Liver (tissue), 9 donors: ENCODE measurements around the gene SLC7A10. TPM values are rescaled to one million over a fixed set of nuclear protein-coding genes. Genes with fewer than 3 reads are reported as not detected.

ENCODE experiments used
- DNase-seq: peaks from one replicate; pipeline ENCODE4 v3.0.0-alpha.2; 2017; ENCODE audit warnings: low spot score
- H3K27ac ChIP-seq, 2 donors: one replicate each; pipeline ENCODE4 v1.7.0; 2013; ENCODE audit warnings: inconsistent platforms in 2 of 2, low read length in 2 of 2, control low read depth in 1 of 2, low read depth in 1 of 2, mild to moderate bottlenecking in 1 of 2
- H3K27me3 ChIP-seq, 4 donors: one replicate each; pipeline versions ENCODE4 v1.6.1 to v1.7.0; 2013; ENCODE audit warnings: low read length in 3 of 4, inconsistent platforms in 1 of 4, mild to moderate bottlenecking in 1 of 4, moderate library complexity in 1 of 4; ENCODE audit not compliant: control insufficient read depth in 4 of 4, insufficient read depth in 4 of 4
- H3K36me3 ChIP-seq, 4 donors: one replicate each; pipeline versions ENCODE4 v1.6.1 to v1.7.0; 2013; ENCODE audit warnings: low read length in 3 of 4, mild to moderate bottlenecking in 3 of 4, low read depth in 1 of 4, moderate library complexity in 1 of 4; ENCODE audit not compliant: control insufficient read depth in 4 of 4, insufficient read depth in 3 of 4
- H3K4me1 ChIP-seq, 4 donors: one replicate each; pipeline versions ENCODE4 v1.6.1 to v1.7.0; 2013; ENCODE audit warnings: low read length in 3 of 4, mild to moderate bottlenecking in 3 of 4, moderate library complexity in 1 of 4; ENCODE audit not compliant: control insufficient read depth in 4 of 4, insufficient read depth in 4 of 4
- H3K4me3 ChIP-seq, 3 donors: one replicate each; pipeline versions ENCODE4 v1.6.1 to v1.7.0; 2013; ENCODE audit warnings: low read length in 3 of 3, control low read depth in 1 of 3, low read depth in 1 of 3, mild to moderate bottlenecking in 1 of 3
- H3K9ac ChIP-seq, 2 donors: one replicate each; pipeline ENCODE4 v1.7.0; 2013; ENCODE audit warnings: low read length in 2 of 2, mild to moderate bottlenecking in 2 of 2, moderate library complexity in 2 of 2, control low read depth in 1 of 2, low read depth in 1 of 2
- H3K9me3 ChIP-seq, 4 donors: one replicate each; pipeline versions ENCODE4 v1.6.1 to v1.7.0; 2013; ENCODE audit warnings: low read length in 3 of 4; ENCODE audit not compliant: control insufficient read depth in 4 of 4
- EGR1 ChIP-seq, 2 donors: IDR thresholded peaks; 2 replicates each; pipeline ENCODE4 v1.6.1; 2016 to 2018; ENCODE audit warnings: antibody characterized with exemption in 2 of 2, low read depth in 2 of 2
- FOXA1 ChIP-seq: IDR thresholded peaks from 2 replicates; pipeline ENCODE4 v1.6.1; 2016; ENCODE audit warnings: antibody characterized with exemption
- FOXA2 ChIP-seq: IDR thresholded peaks from 2 replicates; pipeline ENCODE4 v1.6.1; 2016; ENCODE audit warnings: antibody characterized with exemption
- GABPA ChIP-seq, 2 donors: IDR thresholded peaks in 1 of 2; conservative IDR thresholded peaks in 1 of 2; 2 replicates each; pipeline ENCODE4 v1.6.1; 2016; ENCODE audit warnings: antibody characterized with exemption in 2 of 2, mild to moderate bottlenecking in 1 of 2, moderate library complexity in 1 of 2
- HNF4A ChIP-seq, 2 donors: conservative IDR thresholded peaks; 2 replicates each; pipeline ENCODE4 v1.6.1; 2016; ENCODE audit warnings: antibody characterized with exemption in 2 of 2, mild to moderate bottlenecking in 2 of 2
- HNF4G ChIP-seq: IDR thresholded peaks from 2 replicates; pipeline ENCODE4 v1.6.1; 2016; ENCODE audit warnings: antibody characterized with exemption
- JUND ChIP-seq, 2 donors: IDR thresholded peaks; 2 replicates each; pipeline ENCODE4 v1.6.1; 2016; ENCODE audit warnings: antibody characterized with exemption in 2 of 2
- NR2F2 ChIP-seq: IDR thresholded peaks from 2 replicates; pipeline ENCODE4 v1.6.1; 2016; ENCODE audit warnings: antibody characterized with exemption
- RAD21 ChIP-seq, 2 donors: IDR thresholded peaks; 2 replicates each; pipeline ENCODE4 v1.6.1; 2016; ENCODE audit warnings: antibody characterized with exemption in 2 of 2, mild to moderate bottlenecking in 2 of 2
- RXRA ChIP-seq, 2 donors: IDR thresholded peaks; 2 replicates each; pipeline ENCODE4 v1.6.1; 2017 to 2018; ENCODE audit warnings: antibody characterized with exemption in 2 of 2, mild to moderate bottlenecking in 1 of 2
- SP1 ChIP-seq: IDR thresholded peaks from 2 replicates; pipeline ENCODE4 v1.6.1; 2018; ENCODE audit warnings: antibody characterized with exemption, mild to moderate bottlenecking
- TAF1 ChIP-seq: conservative IDR thresholded peaks from 2 replicates; pipeline ENCODE4 v1.6.1; 2016; ENCODE audit warnings: antibody characterized with exemption, mild to moderate bottlenecking
- YY1 ChIP-seq: IDR thresholded peaks from 2 replicates; pipeline ENCODE4 v1.6.1; 2016; ENCODE audit warnings: antibody characterized with exemption, mild to moderate bottlenecking
- WGBS: extraction: QIAGEN DNeasy Blood & Tissue Kit; methylation state at CpG from one replicate; pipeline ENCODE4 v1.1.7; 2013; 5-methylcytosine and 5-hydroxymethylcytosine counted together
- polyA plus RNA-seq, 2 donors: library from polyadenylated mRNA; stranded (reverse) in 1 of 2; unstranded in 1 of 2; fragments of 200-250 nt in 1 of 2; fragments of >200 nt in 1 of 2; fragmentation: Nextera tagmentation in 1 of 2; extraction: Ambion mirVana in 1 of 2; gene quantifications; one replicate each; pipeline versions ENCODE4 v1.2.1 to v1.2.3, GENCODE V29; 2013 to 2015
- total RNA-seq, 2 donors: library from RNA; depleted of rRNA; stranded (reverse); fragments of >200 nt; gene quantifications; one replicate each; pipeline ENCODE4 v1.2.3, GENCODE V29; 2014
- TF ChIP-seq, protein P1 (sequence below): fragments of 150-350 bp; IDR thresholded peaks from 2 replicates; pipeline ENCODE4 v1.5.1; 2017; ENCODE audit warnings: improper control_type of control experiment, low read depth, low read length; ENCODE audit not compliant: missing input control
- TF ChIP-seq, protein P2 (sequence below): IDR thresholded peaks from 2 replicates; pipeline ENCODE4 v1.6.1; 2016; ENCODE audit warnings: antibody characterized with exemption
- TF ChIP-seq, protein P3 (sequence below): IDR thresholded peaks from 2 replicates; pipeline ENCODE4 v1.6.1; 2016; ENCODE audit warnings: antibody characterized with exemption
- TF ChIP-seq, protein P4 (sequence below): IDR thresholded peaks from 2 replicates; pipeline ENCODE4 v1.6.1; 2016; ENCODE audit warnings: antibody characterized with exemption
- TF ChIP-seq, protein P5 (sequence below): IDR thresholded peaks from 2 replicates; pipeline ENCODE4 v1.6.1; 2016; ENCODE audit warnings: antibody characterized with exemption, mild to moderate bottlenecking
- donor health status: healthy.
- donor health status: healthy.
- donor health status: healthy.
- donor health status: healthy.
- donor health status: healthy.

Gene SLC7A10
- total and polyA plus RNA-seq, 4 donors = not detected

DNA sequence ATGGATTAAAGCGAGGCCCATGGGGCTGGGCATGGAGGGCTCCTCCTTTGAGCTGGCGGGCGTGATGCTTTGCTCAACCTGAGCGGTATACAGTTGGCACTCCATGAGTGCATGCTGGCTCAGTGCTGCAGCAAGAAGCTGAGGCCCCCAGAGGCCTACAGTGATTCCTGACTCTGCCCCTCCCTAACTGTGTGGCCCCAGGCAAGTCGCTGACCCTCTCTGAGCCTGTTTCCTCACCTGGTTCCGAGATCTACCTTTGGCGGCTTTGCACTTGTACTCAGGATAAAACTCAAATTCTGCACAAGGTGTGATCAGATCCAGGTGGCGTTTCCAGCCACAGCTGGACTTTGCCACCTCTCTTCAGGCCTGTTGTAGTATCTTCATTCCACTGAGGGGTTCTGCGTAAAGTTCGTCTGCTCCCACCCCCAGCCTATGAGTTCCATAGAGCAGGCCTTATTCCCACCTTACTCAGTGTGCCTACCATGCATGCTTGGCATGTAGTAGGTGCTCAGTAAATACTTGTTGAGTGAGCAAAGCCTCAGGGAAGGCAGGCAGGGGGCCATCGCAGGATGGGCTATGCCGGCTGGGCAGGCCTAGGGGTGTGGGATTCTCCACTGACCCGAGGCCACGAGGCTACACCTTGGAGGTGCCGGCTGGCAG lies 23.6 kb downstream of the SLC7A10 start:
- H3K9me3 ChIP-seq = no peaks in the 10 kb centered on the region
- no peak for TF ChIP-seq RAD21 (IDR thresholded peaks at IDR 0.05)
- TF ChIP-seq GABPA (IDR thresholded peaks at IDR 0.05 in 1 of 2, conservative IDR thresholded peaks at IDR 0.05 in 1 of 2) = no peak
- TF ChIP-seq FOXA1 = no peak
- peaks cover 0 to 4% (median 0%) of the 10 kb centered on the region in 4 donors for H3K4me1 ChIP-seq
- H3K4me3 ChIP-seq = no peak overlapping the region
- H3K27ac ChIP-seq = no peak overlapping the region
- WGBS = 96% methylated on average over 15 of the region's 15 CpGs
- no peak overlapping the region for H3K9ac ChIP-seq
- peaks cover 3 to 46% (median 11%) of the 10 kb centered on the region in 4 donors for H3K36me3 ChIP-seq
- DNase-seq = no peak
- no peaks in the 10 kb centered on the region for H3K27me3 ChIP-seq

DNA sequence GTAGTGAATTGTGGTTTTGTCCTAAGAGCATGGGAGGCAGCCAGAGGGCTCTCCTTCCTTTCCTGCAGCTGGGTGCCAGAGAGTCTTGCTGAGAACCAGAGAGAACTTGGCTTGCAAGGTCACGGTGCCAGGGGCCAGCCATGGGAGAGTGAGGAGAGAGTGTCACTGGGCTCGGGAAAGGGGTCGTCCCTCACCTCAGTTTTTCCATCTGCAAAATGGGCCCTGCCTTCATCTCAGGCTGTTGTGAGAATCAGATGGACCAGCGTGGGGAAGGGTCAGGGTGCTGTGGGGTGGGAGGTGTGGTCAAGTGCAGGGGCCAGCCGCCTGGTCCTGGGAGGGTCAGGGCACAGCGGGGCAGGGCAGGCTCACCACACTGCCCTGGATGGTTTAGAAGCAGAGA lies 24.2 kb downstream of the SLC7A10 start:
- Histone ChIP-seq H3K36me3 (peaks cover 3 to 49% (median 14%) of the 10 kb centered on the region in 4 donors), H3K27ac (no peak overlapping the region), H3K4me3 (no peak overlapping the region), H3K4me1 (no peaks in the 10 kb centered on the region), H3K9me3 (no peaks in the 10 kb centered on the region), H3K9ac (no peak overlapping the region), H3K27me3 (no peaks in the 10 kb centered on the region)
- TF ChIP-seq, protein P1, sequence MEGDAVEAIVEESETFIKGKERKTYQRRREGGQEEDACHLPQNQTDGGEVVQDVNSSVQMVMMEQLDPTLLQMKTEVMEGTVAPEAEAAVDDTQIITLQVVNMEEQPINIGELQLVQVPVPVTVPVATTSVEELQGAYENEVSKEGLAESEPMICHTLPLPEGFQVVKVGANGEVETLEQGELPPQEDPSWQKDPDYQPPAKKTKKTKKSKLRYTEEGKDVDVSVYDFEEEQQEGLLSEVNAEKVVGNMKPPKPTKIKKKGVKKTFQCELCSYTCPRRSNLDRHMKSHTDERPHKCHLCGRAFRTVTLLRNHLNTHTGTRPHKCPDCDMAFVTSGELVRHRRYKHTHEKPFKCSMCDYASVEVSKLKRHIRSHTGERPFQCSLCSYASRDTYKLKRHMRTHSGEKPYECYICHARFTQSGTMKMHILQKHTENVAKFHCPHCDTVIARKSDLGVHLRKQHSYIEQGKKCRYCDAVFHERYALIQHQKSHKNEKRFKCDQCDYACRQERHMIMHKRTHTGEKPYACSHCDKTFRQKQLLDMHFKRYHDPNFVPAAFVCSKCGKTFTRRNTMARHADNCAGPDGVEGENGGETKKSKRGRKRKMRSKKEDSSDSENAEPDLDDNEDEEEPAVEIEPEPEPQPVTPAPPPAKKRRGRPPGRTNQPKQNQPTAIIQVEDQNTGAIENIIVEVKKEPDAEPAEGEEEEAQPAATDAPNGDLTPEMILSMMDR = no peak
- TF ChIP-seq YY1 = no peak
- TF ChIP-seq SP1 = no peak
- TF ChIP-seq, protein P2, sequence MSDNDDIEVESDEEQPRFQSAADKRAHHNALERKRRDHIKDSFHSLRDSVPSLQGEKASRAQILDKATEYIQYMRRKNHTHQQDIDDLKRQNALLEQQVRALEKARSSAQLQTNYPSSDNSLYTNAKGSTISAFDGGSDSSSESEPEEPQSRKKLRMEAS = no peak
- TF ChIP-seq EGR1 (IDR thresholded peaks at IDR 0.05; ENCODE audit: low read depth in 2 of 2) = no peak
- TF ChIP-seq, protein P3, sequence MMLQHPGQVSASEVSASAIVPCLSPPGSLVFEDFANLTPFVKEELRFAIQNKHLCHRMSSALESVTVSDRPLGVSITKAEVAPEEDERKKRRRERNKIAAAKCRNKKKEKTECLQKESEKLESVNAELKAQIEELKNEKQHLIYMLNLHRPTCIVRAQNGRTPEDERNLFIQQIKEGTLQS = no peak
- TF ChIP-seq RXRA (IDR thresholded peaks at IDR 0.05) = no peak
- no peak for TF ChIP-seq FOXA1
- no peak for TF ChIP-seq FOXA2
- no peak for TF ChIP-seq HNF4A (conservative IDR thresholded peaks at IDR 0.05)
- TF ChIP-seq GABPA (IDR thresholded peaks at IDR 0.05 in 1 of 2, conservative IDR thresholded peaks at IDR 0.05 in 1 of 2) = no peak
- TF ChIP-seq, protein P4, sequence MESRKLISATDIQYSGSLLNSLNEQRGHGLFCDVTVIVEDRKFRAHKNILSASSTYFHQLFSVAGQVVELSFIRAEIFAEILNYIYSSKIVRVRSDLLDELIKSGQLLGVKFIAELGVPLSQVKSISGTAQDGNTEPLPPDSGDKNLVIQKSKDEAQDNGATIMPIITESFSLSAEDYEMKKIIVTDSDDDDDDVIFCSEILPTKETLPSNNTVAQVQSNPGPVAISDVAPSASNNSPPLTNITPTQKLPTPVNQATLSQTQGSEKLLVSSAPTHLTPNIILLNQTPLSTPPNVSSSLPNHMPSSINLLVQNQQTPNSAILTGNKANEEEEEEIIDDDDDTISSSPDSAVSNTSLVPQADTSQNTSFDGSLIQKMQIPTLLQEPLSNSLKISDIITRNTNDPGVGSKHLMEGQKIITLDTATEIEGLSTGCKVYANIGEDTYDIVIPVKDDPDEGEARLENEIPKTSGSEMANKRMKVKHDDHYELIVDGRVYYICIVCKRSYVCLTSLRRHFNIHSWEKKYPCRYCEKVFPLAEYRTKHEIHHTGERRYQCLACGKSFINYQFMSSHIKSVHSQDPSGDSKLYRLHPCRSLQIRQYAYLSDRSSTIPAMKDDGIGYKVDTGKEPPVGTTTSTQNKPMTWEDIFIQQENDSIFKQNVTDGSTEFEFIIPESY = no peak
- TF ChIP-seq TAF1 = no peak
- no peak for TF ChIP-seq JUND (IDR thresholded peaks at IDR 0.05)
- no peak for TF ChIP-seq NR2F2
- TF ChIP-seq RAD21 (IDR thresholded peaks at IDR 0.05) = no peak
- TF ChIP-seq, protein P5, sequence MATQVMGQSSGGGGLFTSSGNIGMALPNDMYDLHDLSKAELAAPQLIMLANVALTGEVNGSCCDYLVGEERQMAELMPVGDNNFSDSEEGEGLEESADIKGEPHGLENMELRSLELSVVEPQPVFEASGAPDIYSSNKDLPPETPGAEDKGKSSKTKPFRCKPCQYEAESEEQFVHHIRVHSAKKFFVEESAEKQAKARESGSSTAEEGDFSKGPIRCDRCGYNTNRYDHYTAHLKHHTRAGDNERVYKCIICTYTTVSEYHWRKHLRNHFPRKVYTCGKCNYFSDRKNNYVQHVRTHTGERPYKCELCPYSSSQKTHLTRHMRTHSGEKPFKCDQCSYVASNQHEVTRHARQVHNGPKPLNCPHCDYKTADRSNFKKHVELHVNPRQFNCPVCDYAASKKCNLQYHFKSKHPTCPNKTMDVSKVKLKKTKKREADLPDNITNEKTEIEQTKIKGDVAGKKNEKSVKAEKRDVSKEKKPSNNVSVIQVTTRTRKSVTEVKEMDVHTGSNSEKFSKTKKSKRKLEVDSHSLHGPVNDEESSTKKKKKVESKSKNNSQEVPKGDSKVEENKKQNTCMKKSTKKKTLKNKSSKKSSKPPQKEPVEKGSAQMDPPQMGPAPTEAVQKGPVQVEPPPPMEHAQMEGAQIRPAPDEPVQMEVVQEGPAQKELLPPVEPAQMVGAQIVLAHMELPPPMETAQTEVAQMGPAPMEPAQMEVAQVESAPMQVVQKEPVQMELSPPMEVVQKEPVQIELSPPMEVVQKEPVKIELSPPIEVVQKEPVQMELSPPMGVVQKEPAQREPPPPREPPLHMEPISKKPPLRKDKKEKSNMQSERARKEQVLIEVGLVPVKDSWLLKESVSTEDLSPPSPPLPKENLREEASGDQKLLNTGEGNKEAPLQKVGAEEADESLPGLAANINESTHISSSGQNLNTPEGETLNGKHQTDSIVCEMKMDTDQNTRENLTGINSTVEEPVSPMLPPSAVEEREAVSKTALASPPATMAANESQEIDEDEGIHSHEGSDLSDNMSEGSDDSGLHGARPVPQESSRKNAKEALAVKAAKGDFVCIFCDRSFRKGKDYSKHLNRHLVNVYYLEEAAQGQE = no peak
- no peak for TF ChIP-seq HNF4G
- DNase-seq = no peak
- WGBS = 94% methylated on average over 6 of the region's 6 CpGs
